ENCODE data around the gene CHCHD2. TPM values are rescaled to one million over a fixed set of nuclear protein-coding genes. Genes with fewer than 3 reads are reported as not detected.
"Not testable (repeated sequence)": the region's sequence is repeated elsewhere in the genome, so short reads cannot be mapped to it uniquely, and the experiment has no call there.

The CHCHD2 gene
- total RNA-seq, 1 experiment from 2014 or later: 191 TPM

DNA sequence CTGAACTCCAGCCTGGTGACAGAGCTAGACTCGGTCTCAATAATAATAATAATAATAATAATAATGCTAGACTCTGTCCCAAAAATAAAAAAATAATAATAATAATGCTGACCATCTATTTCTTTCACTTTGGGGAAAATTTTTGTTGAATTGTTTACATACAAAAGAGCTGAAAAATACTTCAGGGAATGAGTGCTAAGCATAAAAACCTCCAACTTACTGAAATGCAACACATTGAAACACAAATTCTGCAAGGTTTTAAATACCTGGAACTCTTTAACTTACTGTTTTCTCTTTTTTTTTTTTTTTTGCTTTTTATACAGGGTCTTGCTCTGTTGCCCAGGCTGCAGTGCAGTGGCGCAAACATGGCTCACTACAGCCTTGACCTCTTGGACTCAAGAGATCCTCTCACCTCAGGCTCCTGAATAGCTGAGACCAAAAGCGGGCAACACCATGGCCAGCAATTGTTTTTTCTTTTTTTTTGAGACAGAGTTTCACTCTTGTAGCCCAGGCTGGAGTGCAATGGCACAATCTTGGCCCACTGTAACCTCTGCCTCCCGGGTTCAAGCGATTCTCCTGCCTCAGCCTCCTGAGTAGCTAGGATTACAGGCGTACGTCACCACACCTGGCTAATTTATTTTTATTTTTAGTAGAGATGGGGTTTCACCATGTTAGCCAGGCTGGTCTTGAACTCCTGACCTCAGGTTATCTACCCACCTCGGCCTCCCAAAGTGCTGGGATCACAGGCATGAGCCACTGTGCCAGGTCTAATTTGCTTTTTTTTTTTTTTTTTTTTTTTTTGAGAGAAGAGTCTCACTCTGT lies 7.9 kb downstream of the CHCHD2 start:
- DNase-seq; H3K36me3 ChIP-seq (replicated peaks; ENCODE audit: control insufficient read depth, insufficient read depth, low read length); H3K4me3 ChIP-seq (ENCODE audit: insufficient read depth, low read depth, low read length); H3K27me3 ChIP-seq (ENCODE audit: control insufficient read depth, insufficient read depth, low read length): not testable (repeated sequence)

DNA sequence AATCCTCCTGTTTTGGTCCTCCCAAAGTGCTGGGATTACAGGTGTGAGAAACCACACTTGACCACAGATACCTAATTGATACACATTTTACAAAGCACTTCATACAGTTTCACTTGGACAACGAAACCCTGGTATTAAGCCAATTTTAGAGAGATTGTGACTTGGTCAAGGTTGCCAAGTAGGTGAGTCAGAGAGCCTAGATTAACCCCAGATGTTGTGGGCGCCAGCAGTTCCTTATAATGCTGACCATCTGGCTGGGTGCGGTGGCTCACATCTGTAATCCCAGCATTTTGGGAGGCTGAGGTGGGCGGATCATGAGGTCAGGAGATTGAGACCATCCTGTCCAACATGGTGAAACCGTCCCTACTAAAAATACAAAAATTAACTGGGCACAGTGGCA lies 8.6 kb downstream of the CHCHD2 start:
- Histone ChIP-seq H3K36me3 (replicated peaks; ENCODE audit: control insufficient read depth, insufficient read depth, low read length) (peaks cover 3% of the 10 kb centered on the region), H3K27me3 (ENCODE audit: control insufficient read depth, insufficient read depth, low read length) (no peaks in the 10 kb centered on the region), H3K4me3 (ENCODE audit: insufficient read depth, low read depth, low read length) (no peak overlapping the region)
- DNase-seq: no peak

DNA sequence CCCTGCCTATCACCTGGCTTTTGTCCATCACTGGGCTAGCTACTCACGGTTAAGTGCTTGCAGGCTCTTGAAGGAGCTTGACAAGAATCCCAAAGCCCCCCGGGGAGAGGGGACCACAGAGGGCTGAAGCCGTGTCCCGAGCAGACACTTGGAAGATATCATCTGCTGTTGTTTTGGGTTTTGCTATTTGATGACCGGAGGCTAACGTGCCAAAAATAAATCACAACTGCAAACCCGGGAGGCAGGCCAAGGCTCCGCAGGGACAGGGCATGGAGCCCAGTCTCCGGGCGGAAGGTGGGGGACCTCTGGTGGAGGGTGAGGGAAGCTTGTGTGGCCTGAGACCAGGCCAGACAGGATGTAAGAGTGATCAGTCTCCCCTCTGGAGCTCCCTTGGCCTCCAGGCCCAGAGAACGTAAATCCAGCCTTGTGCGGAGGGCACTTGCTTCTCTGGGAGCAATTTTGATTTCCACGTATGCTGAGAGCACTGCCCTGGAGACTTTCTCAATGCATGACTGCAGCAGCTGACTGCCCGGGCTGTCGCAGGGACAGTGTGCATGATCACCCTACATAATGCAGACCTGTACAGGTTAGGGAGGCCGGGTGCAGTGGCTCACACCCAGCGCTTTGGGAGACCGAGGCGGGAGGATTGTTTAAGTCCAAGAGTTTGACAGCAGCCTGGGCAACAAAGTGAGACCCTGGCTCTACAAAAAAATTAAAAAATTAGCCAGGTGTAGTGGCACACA lies 13.3 kb downstream of the CHCHD2 start, which contains the start of gene PHKG1:
PHKG1 (minus strand) TSS at position 164 of the 743 bp plus-strand sequence. CDS start 4,011 bp downstream, outside the sequence.
- Histone ChIP-seq H3K27me3 (ENCODE audit: control insufficient read depth, insufficient read depth, low read length) (no peaks in the 10 kb centered on the region), H3K4me3 (ENCODE audit: insufficient read depth, low read depth, low read length) (no peak within 1 kb of the TSS), H3K36me3 (replicated peaks; ENCODE audit: control insufficient read depth, insufficient read depth, low read length) (no peaks in the 10 kb centered on the region)
- peak; percentile 81 for DNase-seq

DNA sequence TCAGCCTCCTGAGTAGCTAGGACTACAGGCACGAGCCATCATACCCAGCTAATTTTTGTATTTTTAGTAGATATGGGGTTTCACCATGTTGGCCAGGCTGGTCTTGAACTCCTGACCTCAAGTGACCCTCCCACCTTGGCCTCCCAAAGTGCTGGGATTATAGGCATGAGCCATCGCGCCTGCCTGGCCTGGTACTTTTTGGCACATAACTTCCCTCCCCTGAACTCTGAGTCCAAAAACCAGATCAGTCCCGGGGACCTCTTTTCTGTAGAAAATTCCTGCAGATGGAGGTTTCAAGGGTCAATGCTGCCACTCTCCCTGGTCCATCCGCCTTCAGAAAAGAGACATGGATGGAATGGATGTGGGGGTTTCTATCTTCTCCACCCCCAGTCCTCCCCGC lies 13.9 kb downstream of the CHCHD2 start:
- not testable (repeated sequence) for H3K4me3 ChIP-seq (ENCODE audit: insufficient read depth, low read depth, low read length); DNase-seq; H3K27me3 ChIP-seq (ENCODE audit: control insufficient read depth, insufficient read depth, low read length); H3K36me3 ChIP-seq (replicated peaks; ENCODE audit: control insufficient read depth, insufficient read depth, low read length)

DNA sequence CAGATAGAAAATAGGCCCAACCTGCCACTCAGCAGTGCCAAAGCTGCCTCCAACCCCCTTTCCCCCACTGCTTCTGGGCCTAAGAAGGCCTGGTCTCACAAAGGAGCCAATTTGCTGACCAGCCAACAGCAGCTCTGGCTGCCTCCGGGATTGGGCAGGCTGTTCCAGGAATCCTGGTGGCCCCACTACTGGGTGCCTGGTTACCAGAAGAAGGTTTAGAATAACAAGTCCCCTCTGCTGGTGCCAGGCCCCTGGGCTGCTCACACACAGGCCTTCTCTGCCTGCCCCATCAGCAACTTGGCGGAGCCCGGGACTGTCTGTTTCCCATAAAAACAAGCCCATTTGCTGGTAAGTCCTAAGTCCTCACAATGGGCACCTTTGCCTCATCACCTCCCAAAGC lies 14.7 kb downstream of the CHCHD2 start:
- no peak overlapping the region for H3K4me3 ChIP-seq (ENCODE audit: insufficient read depth, low read depth, low read length)
- H3K36me3 ChIP-seq (replicated peaks; ENCODE audit: control insufficient read depth, insufficient read depth, low read length): no peaks in the 10 kb centered on the region
- DNase-seq: no peak
- H3K27me3 ChIP-seq (ENCODE audit: control insufficient read depth, insufficient read depth, low read length): no peaks in the 10 kb centered on the region

DNA sequence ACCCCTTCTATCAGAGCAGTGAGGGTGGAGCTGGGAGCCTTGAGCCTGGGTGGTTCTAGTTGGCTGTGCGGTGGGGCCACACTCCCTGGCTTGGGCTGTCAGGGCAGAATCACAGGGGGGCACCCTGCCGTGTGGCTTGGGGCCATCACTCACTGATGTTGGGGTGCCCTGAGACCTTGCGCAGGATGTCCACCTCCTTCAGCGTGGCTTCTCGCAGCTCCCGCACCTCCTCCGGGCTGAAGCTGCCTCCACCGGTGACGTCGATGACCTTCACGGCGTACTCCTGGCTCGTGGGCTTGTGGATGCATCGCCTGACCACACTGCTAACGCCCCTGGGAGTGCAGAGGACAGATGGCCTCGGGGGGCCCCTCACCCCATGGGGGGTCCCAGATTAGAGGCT lies 18.8 kb downstream of the CHCHD2 start:
- Histone ChIP-seq H3K36me3 (replicated peaks; ENCODE audit: control insufficient read depth, insufficient read depth, low read length) (no peaks in the 10 kb centered on the region), H3K4me3 (ENCODE audit: insufficient read depth, low read depth, low read length) (no peak overlapping the region), H3K27me3 (ENCODE audit: control insufficient read depth, insufficient read depth, low read length) (no peaks in the 10 kb centered on the region)
- DNase-seq: peak; percentile 40

DNA sequence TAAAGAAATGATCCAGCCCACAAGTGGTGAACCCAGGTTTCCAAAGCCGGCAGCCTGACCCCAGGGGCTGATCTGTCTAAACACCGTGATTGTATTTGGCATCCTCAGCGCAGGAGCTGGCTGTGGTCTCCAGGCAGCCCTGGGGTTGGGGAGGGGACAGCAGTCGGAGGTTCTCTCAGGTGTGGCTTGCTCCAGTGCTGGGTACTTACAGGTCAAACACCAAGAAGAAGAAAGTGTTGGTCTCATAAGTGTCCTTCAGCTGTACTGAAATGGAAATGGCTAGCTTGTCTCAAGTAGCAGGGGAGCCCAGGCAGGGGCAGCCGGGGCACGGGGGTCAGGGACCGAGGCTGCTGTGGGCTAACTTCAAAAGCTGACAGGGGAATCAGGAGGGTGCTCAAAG lies 19.5 kb downstream of the CHCHD2 start:
- no peaks in the 10 kb centered on the region for H3K27me3 ChIP-seq (ENCODE audit: control insufficient read depth, insufficient read depth, low read length)
- DNase-seq: no peak
- no peak overlapping the region for H3K4me3 ChIP-seq (ENCODE audit: insufficient read depth, low read depth, low read length)
- no peaks in the 10 kb centered on the region for H3K36me3 ChIP-seq (replicated peaks; ENCODE audit: control insufficient read depth, insufficient read depth, low read length)

DNA sequence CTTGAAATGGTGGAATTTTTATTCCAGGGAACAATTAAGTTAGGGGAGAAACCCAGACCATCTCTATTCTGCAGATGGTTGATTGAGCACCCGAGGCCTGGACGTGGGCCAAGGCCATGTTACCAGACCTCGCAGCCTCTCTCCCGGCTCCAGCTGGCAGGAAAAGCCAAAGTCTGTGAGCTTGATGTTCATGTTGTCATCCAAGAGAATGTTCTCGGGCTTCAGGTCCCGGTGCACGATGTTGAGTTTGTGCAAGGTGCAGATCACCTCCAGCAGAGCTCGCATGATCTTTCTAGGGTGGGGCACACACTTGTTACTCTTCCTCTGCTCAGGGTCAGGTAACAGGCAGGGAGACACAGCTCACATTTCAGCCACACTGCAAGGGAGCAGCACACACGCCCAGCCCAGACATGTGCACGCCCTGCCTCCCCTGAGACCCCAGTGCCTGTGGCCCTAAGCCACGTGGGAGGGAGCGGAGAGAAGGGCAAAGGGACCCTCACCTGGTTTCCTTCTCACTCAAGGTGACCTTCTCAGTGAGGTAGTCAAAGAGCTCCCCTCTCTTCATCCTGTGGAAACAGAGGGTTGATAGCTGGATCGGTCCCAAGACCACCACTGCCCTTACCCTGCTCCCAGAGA lies 23.0 kb downstream of the CHCHD2 start:
- DNase-seq: no peak
- Histone ChIP-seq H3K27me3 (ENCODE audit: control insufficient read depth, insufficient read depth, low read length) (no peaks in the 10 kb centered on the region), H3K36me3 (replicated peaks; ENCODE audit: control insufficient read depth, insufficient read depth, low read length) (peaks cover 4% of the 10 kb centered on the region), H3K4me3 (ENCODE audit: insufficient read depth, low read depth, low read length) (no peak overlapping the region)

DNA sequence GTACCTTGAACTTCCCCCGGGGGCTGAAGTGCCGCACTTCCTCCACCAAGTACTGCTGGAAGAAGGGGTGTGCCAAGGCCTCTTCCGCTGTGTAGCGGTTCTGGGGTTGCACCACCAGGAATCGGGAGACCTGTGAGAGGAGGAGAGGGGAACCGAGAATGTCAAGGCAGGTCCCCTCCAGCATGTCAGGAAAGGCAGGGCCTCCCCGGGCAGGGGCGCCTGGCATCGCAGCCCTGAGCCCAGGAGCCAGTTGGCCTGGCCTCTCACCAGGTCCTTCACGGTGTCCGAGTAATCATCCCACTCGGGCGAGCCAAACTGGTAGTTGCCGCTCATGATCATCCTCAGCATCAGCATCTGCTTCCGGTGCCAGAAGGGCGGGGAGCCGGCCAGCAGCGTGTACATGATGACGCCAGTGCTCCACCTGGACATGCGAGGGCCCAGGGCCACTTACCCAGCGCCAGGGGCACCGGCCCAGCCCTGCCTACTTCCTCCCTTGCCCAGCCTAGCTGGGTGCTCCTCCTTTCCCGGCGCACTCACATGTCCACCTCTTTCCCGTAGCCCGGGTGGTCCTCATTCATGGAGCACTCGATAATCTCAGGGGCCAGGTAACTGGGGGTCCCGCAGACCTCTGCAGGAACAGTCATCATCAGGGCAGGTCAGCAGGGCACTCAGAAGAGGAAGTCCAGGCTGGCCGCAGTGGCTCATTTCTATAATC lies 24.5 kb downstream of the CHCHD2 start:
- Histone ChIP-seq H3K4me3 (ENCODE audit: insufficient read depth, low read depth, low read length) (no peak overlapping the region), H3K36me3 (replicated peaks; ENCODE audit: control insufficient read depth, insufficient read depth, low read length) (peaks cover 7% of the 10 kb centered on the region), H3K27me3 (ENCODE audit: control insufficient read depth, insufficient read depth, low read length) (no peaks in the 10 kb centered on the region)
- no peak for DNase-seq

DNA sequence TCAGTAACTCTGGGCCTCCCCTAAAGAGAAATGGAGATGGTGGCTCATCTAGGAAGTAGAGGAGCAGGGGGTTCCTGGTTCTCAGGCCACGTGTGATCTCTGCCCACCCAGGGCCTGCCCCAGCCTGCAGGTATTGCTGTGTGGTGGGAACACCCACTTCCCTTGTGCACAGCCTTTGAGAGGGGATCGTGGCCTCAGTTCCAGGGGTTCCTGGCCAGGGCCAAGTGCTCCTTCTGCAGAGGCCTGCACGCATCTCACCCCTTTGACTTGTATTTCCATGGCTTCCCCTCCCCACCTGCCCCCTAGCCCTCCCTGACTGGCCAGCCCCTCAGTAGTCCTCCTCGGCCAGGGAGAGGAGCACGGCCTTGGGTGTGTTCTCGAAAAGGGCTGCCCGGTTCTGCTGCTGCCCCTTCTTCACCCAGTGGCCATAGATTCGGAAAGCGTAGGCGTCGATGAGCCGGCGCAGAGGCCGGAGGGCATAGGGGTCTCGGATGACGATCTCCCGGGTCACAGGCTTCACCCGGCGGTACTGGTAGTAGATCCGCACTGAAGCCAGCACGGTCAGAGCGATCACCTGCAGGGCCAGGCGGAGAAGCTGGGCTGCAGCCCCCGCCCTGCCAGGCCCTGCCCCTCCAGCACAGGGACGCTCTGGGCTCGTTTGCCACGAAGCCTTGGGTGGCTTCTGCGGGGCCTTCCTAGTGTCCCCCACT lies 25.4 kb downstream of the CHCHD2 start:
- H3K4me3 ChIP-seq (ENCODE audit: insufficient read depth, low read depth, low read length); H3K36me3 ChIP-seq (replicated peaks; ENCODE audit: control insufficient read depth, insufficient read depth, low read length); H3K27me3 ChIP-seq (ENCODE audit: control insufficient read depth, insufficient read depth, low read length); DNase-seq: not testable (repeated sequence)

DNA sequence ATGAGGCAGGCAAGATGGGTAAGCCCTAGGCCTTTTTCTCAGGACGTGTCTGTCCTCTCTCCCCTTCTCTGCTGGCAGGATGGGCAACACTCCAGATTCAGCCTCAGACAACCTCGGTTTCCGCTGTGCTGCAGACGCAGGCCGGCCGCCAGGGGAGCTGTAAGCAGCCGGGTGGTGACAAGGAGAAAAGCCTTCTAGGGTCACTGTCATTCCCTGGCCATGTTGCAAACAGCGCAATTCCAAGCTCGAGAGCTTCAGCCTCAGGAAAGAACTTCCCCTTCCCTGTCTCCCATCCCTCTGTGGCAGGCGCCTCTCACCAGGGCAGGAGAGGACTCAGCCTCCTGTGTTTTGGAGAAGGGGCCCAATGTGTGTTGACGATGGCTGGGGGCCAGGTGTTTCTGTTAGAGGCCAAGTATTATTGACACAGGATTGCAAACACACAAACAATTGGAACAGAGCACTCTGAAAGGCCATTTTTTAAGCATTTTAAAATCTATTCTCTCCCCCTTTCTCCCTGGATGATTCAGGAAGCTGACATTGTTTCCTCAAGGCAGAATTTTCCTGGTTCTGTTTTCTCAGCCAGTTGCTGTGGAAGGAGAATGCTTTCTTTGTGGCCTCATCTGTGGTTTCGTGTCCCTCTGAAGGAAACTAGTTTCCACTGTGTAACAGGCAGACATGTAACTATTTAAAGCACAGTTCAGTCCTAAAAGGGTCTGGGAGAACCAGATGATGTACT lies 26.7 kb downstream of the CHCHD2 start:
- peak; percentile 73 for DNase-seq
- Histone ChIP-seq H3K27me3 (ENCODE audit: control insufficient read depth, insufficient read depth, low read length) (no peaks in the 10 kb centered on the region), H3K36me3 (replicated peaks; ENCODE audit: control insufficient read depth, insufficient read depth, low read length) (peaks cover 10% of the 10 kb centered on the region), H3K4me3 (ENCODE audit: insufficient read depth, low read depth, low read length) (no peak overlapping the region)

DNA sequence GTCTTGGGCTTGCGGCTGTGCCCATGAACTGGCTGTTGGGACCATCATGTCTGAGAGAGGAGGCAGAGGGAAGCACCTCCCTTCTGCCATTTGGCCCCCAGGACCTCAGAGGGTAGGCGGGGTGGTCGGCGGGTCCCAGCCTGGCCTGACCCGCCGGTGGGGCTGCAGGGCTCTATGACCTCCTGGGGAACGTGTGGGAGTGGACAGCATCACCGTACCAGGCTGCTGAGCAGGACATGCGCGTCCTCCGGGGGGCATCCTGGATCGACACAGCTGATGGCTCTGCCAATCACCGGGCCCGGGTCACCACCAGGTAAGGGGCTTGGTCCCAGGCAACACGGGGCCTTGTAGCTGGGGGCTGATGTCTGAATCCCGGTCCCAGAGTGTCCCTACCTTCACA lies 28.1 kb downstream of the CHCHD2 start:
- Histone ChIP-seq H3K36me3 (replicated peaks; ENCODE audit: control insufficient read depth, insufficient read depth, low read length) (peaks cover 10% of the 10 kb centered on the region), H3K4me3 (ENCODE audit: insufficient read depth, low read depth, low read length) (no peak overlapping the region), H3K27me3 (ENCODE audit: control insufficient read depth, insufficient read depth, low read length) (no peaks in the 10 kb centered on the region)
- peak; percentile 26 for DNase-seq

DNA sequence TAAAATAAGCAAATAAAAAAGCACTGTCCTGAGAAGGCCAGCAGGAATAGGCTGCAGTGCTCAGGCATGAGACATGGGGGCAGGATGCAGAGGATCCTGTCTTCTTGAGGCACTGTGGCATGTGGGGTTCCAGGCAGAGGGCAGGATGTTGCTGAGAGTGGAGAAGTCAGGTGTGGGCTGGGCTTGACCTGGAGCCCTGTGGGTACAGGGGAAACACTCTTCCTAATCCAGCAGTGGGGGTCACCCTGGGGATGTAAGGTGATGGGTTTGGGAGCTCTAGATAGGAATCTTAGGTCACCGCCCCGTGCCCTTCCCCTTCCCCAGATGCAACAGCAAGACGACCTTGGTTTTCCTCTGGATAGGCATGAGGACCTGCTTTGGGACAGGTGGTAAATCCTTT lies 28.6 kb downstream of the CHCHD2 start:
- Histone ChIP-seq H3K4me3 (ENCODE audit: insufficient read depth, low read depth, low read length) (no peak overlapping the region), H3K27me3 (ENCODE audit: control insufficient read depth, insufficient read depth, low read length) (no peaks in the 10 kb centered on the region), H3K36me3 (replicated peaks; ENCODE audit: control insufficient read depth, insufficient read depth, low read length) (peaks cover 10% of the 10 kb centered on the region)
- no peak for DNase-seq

All from H7 (cell line).